Measurements from ENCODE around the gene TYRP1.

TYRP1 gene, protein sequence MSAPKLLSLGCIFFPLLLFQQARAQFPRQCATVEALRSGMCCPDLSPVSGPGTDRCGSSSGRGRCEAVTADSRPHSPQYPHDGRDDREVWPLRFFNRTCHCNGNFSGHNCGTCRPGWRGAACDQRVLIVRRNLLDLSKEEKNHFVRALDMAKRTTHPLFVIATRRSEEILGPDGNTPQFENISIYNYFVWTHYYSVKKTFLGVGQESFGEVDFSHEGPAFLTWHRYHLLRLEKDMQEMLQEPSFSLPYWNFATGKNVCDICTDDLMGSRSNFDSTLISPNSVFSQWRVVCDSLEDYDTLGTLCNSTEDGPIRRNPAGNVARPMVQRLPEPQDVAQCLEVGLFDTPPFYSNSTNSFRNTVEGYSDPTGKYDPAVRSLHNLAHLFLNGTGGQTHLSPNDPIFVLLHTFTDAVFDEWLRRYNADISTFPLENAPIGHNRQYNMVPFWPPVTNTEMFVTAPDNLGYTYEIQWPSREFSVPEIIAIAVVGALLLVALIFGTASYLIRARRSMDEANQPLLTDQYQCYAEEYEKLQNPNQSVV

DNA sequence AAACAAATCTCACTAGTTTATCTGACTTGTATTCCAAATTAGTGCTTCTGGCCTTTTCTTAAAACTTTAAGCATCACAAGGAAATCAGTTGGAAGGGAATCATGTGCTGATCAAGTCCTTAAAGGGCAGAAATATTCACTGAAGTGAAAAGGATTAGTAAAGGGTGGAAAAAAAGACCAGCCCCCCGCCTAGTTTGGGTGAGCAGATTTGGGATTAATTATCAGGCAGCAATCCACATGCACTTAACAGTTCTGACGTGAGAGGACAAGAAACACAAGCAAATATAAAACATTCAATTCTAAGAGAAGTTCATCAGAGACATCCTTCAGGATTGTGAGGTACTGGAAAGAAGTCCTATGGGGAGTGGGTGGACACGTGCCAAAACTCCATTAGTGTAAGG, at the start of gene TYRP1:
TYRP1 (plus strand) TSS at position 245 of the 400 bp plus-strand sequence. CDS start 612 bp downstream, outside the sequence.
- Histone ChIP-seq H3K4me1 (ENCODE audit: control insufficient read depth, insufficient read depth, low read length) (no peaks in the 10 kb centered on the region), H3K27me3 (ENCODE audit: control insufficient read depth, insufficient read depth, low read length) (no peaks in the 10 kb centered on the region), H3K36me3 (ENCODE audit: control insufficient read depth, insufficient read depth, low read length) (no peaks in the 10 kb centered on the region), H3K4me3 (ENCODE audit: low read length) (no peak within 1 kb of the TSS), H3K27ac (ENCODE audit: low read length) (no peak within 1 kb of the TSS), H3K9me3 (ENCODE audit: control insufficient read depth, insufficient read depth, low read length) (no peaks in the 10 kb centered on the region)
- no CpG with 5 or more reads among the region's 3 CpGs for WGBS (ENCODE audit: insufficient coverage, insufficient read length)
- no peak for DNase-seq (ENCODE audit: low read depth, low spot score)

- Histone ChIP-seq H3K4me3 (ENCODE audit: low read length) (no peak overlapping the region), H3K4me1 (ENCODE audit: control insufficient read depth, insufficient read depth, low read length) (no peaks in the 10 kb centered on the region), H3K9me3 (ENCODE audit: control insufficient read depth, insufficient read depth, low read length) (no peaks in the 10 kb centered on the region), H3K27me3 (ENCODE audit: control insufficient read depth, insufficient read depth, low read length) (no peaks in the 10 kb centered on the region), H3K27ac (ENCODE audit: low read length) (no peak overlapping the region), H3K36me3 (ENCODE audit: control insufficient read depth, insufficient read depth, low read length) (no peaks in the 10 kb centered on the region)
- no peak for DNase-seq (ENCODE audit: low read depth, low spot score)
Measured at GRCh38 chr9:12643686-12644085, 49.5 kb upstream of the TYRP1 start.

- WGBS (ENCODE audit: insufficient coverage, insufficient read length), result no CpG with 5 or more reads among the region's 1 CpG
- no peaks in the 10 kb centered on the region for H3K4me1 ChIP-seq (ENCODE audit: control insufficient read depth, insufficient read depth, low read length)
- H3K36me3 ChIP-seq (ENCODE audit: control insufficient read depth, insufficient read depth, low read length), result no peaks in the 10 kb centered on the region
- no peak for DNase-seq (ENCODE audit: low read depth, low spot score)
- no peaks in the 10 kb centered on the region for H3K27me3 ChIP-seq (ENCODE audit: control insufficient read depth, insufficient read depth, low read length)
- no peak overlapping the region for H3K4me3 ChIP-seq (ENCODE audit: low read length)
- no peaks in the 10 kb centered on the region for H3K9me3 ChIP-seq (ENCODE audit: control insufficient read depth, insufficient read depth, low read length)
- H3K27ac ChIP-seq (ENCODE audit: low read length), result no peak overlapping the region
Measured at GRCh38 chr9:12648925-12649324, 44.3 kb upstream of the TYRP1 start.

DNA sequence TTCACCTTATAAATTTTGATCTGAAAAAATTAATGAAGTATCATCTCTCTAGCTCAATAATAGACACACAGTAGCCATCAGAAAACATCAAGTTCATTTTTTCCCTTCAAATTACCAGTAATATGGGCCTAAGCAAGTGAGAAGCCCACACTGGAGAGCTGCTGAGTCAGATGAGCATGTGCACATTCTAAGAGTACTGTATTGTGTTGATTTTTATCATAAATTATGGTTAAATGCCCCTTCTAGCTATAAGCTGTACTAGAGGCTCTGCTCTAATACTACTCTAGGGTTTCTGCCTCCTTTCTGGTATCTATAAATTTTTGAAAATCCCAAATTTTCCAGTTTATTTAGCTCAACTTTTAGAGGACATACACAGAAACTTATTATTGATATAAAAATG, 42.1 kb upstream of the TYRP1 start:
- Histone ChIP-seq H3K36me3 (ENCODE audit: control insufficient read depth, insufficient read depth, low read length) (no peaks in the 10 kb centered on the region), H3K9me3 (ENCODE audit: control insufficient read depth, insufficient read depth, low read length) (no peaks in the 10 kb centered on the region)

GRCh38 chr9:12652973-12653372, 40.2 kb upstream of the TYRP1 start:
- no peaks in the 10 kb centered on the region for H3K9me3 ChIP-seq (ENCODE audit: control insufficient read depth, insufficient read depth, low read length)
- no CpG with 5 or more reads among the region's 2 CpGs for WGBS (ENCODE audit: insufficient coverage, insufficient read length)
- H3K36me3 ChIP-seq (ENCODE audit: control insufficient read depth, insufficient read depth, low read length), result no peaks in the 10 kb centered on the region
- no peak overlapping the region for H3K4me3 ChIP-seq (ENCODE audit: low read length)
- no peak for DNase-seq (ENCODE audit: low read depth, low spot score)
- H3K27me3 ChIP-seq (ENCODE audit: control insufficient read depth, insufficient read depth, low read length), result no peaks in the 10 kb centered on the region
- no peak overlapping the region for H3K27ac ChIP-seq (ENCODE audit: low read length)
- H3K4me1 ChIP-seq (ENCODE audit: control insufficient read depth, insufficient read depth, low read length), result no peaks in the 10 kb centered on the region

More for the DNA sequence above, 42.1 kb upstream of the TYRP1 start:
- DNase-seq (ENCODE audit: low read depth, low spot score), result no peak
- no peaks in the 10 kb centered on the region for H3K4me1 ChIP-seq (ENCODE audit: control insufficient read depth, insufficient read depth, low read length)
- H3K4me3 ChIP-seq (ENCODE audit: low read length), result no peak overlapping the region
- H3K27ac ChIP-seq (ENCODE audit: low read length), result no peak overlapping the region
- H3K27me3 ChIP-seq (ENCODE audit: control insufficient read depth, insufficient read depth, low read length), result no peaks in the 10 kb centered on the region

- no CpG with 5 or more reads among the region's 2 CpGs for WGBS (ENCODE audit: insufficient coverage, insufficient read length)
- Histone ChIP-seq H3K4me3 (ENCODE audit: low read length) (no peak overlapping the region), H3K27me3 (ENCODE audit: control insufficient read depth, insufficient read depth, low read length) (no peaks in the 10 kb centered on the region), H3K4me1 (ENCODE audit: control insufficient read depth, insufficient read depth, low read length) (no peaks in the 10 kb centered on the region), H3K9me3 (ENCODE audit: control insufficient read depth, insufficient read depth, low read length) (no peaks in the 10 kb centered on the region), H3K36me3 (ENCODE audit: control insufficient read depth, insufficient read depth, low read length) (no peaks in the 10 kb centered on the region), H3K27ac (ENCODE audit: low read length) (no peak overlapping the region)
- DNase-seq (ENCODE audit: low read depth, low spot score), result no peak
Measured at GRCh38 chr9:12656803-12657202, 36.4 kb upstream of the TYRP1 start.

- no peak overlapping the region for H3K4me3 ChIP-seq (ENCODE audit: low read length)
- WGBS (ENCODE audit: insufficient coverage, insufficient read length), result no CpG with 5 or more reads among the region's 2 CpGs
- no peak for DNase-seq (ENCODE audit: low read depth, low spot score)
Measured at GRCh38 chr9:12657233-12657632, 36.0 kb upstream of the TYRP1 start.

GRCh38 chr9:12657998-12658397, 35.2 kb upstream of the TYRP1 start:
- DNase-seq (ENCODE audit: low read depth, low spot score), result no peak
- Histone ChIP-seq H3K27me3 (ENCODE audit: control insufficient read depth, insufficient read depth, low read length) (no peaks in the 10 kb centered on the region), H3K36me3 (ENCODE audit: control insufficient read depth, insufficient read depth, low read length) (no peaks in the 10 kb centered on the region), H3K4me1 (ENCODE audit: control insufficient read depth, insufficient read depth, low read length) (no peaks in the 10 kb centered on the region), H3K27ac (ENCODE audit: low read length) (no peak overlapping the region), H3K9me3 (ENCODE audit: control insufficient read depth, insufficient read depth, low read length) (no peaks in the 10 kb centered on the region), H3K4me3 (ENCODE audit: low read length) (no peak overlapping the region)
- WGBS (ENCODE audit: insufficient coverage, insufficient read length), result no CpG with 5 or more reads among the region's 4 CpGs

More at GRCh38 chr9:12657233-12657632, 36.0 kb upstream of the TYRP1 start:
- Histone ChIP-seq H3K9me3 (ENCODE audit: control insufficient read depth, insufficient read depth, low read length) (no peaks in the 10 kb centered on the region), H3K27me3 (ENCODE audit: control insufficient read depth, insufficient read depth, low read length) (no peaks in the 10 kb centered on the region), H3K27ac (ENCODE audit: low read length) (no peak overlapping the region), H3K36me3 (ENCODE audit: control insufficient read depth, insufficient read depth, low read length) (no peaks in the 10 kb centered on the region), H3K4me1 (ENCODE audit: control insufficient read depth, insufficient read depth, low read length) (no peaks in the 10 kb centered on the region)

GRCh38 chr9:12658531-12659209, 34.5 kb upstream of the TYRP1 start:
- Histone ChIP-seq H3K9me3 (ENCODE audit: control insufficient read depth, insufficient read depth, low read length) (no peaks in the 10 kb centered on the region), H3K27me3 (ENCODE audit: control insufficient read depth, insufficient read depth, low read length) (no peaks in the 10 kb centered on the region), H3K27ac (ENCODE audit: low read length) (no peak overlapping the region), H3K4me1 (ENCODE audit: control insufficient read depth, insufficient read depth, low read length) (no peaks in the 10 kb centered on the region), H3K36me3 (ENCODE audit: control insufficient read depth, insufficient read depth, low read length) (no peaks in the 10 kb centered on the region), H3K4me3 (ENCODE audit: low read length) (no peak overlapping the region)
- no peak for DNase-seq (ENCODE audit: low read depth, low spot score)
- no CpG with 5 or more reads among the region's 10 CpGs for WGBS (ENCODE audit: insufficient coverage, insufficient read length)

DNA sequence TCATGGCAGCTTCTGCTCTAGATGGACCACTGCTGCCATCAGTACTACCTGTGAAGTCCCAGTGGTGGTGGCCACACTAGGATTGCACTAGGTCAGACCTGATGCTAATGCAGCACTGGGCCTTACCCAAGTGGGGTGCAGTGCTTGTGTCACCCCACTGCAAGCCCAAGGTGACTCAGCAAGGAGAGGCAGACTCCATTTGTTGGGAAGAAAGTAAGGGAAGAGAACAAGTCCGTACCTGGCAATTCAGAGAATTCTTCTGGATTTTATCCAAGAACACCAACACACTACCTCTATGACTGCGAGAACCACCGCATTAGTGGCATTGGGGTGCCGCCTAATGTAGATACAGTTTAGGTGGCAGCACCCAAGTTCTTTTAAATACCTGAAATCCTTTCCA, 34.0 kb upstream of the TYRP1 start:
- Histone ChIP-seq H3K27ac (ENCODE audit: low read length) (no peak overlapping the region), H3K36me3 (ENCODE audit: control insufficient read depth, insufficient read depth, low read length) (no peaks in the 10 kb centered on the region), H3K4me1 (ENCODE audit: control insufficient read depth, insufficient read depth, low read length) (no peaks in the 10 kb centered on the region), H3K4me3 (ENCODE audit: low read length) (no peak overlapping the region), H3K9me3 (ENCODE audit: control insufficient read depth, insufficient read depth, low read length) (no peaks in the 10 kb centered on the region), H3K27me3 (ENCODE audit: control insufficient read depth, insufficient read depth, low read length) (no peaks in the 10 kb centered on the region)
- WGBS (ENCODE audit: insufficient coverage, insufficient read length), result no CpG with 5 or more reads among the region's 4 CpGs
- no peak for DNase-seq (ENCODE audit: low read depth, low spot score)

Data from iPS DF 6.9 (cell line).